Erythroblast (primary cell): Measurements from ENCODE around the gene TOP3B.

Experiments
- GATA1 ChIP-seq: IDR thresholded peaks from 2 replicates; pipeline ENCODE4 v1.6.1; 2011; ENCODE audit warnings: low read depth, mild to moderate bottlenecking, control low read depth, low read length, moderate library complexity
- POLR2A ChIP-seq: IDR thresholded peaks from 2 replicates; pipeline ENCODE4 v1.6.1; 2011; ENCODE audit warnings: mild to moderate bottlenecking, low read length

GRCh38 chr22:21972293-21972779 lies 10.3 kb downstream of the TOP3B start:
- TF ChIP-seq POLR2A (no peak), GATA1 (no peak)
